H9 (cell line): ENCODE results near the gene NDUFS2. TPM values are rescaled to one million over a fixed set of nuclear protein-coding genes. Genes with fewer than 3 reads are reported as not detected.

Experiments
- DNase-seq: peaks from one replicate; pipeline ENCODE4 v3.0.0-alpha.2; 2017
- H2AFZ ChIP-seq: one replicate; pipeline ENCODE4 v1.6.1; 2013; ENCODE audit warnings: mild to moderate bottlenecking, low read length, control low read depth, moderate library complexity
- H2AK5ac ChIP-seq: 2 replicates; pipeline ENCODE4 v1.6.1; 2013; ENCODE audit warnings: low read length, control low read depth, mixed read lengths; ENCODE audit not compliant: insufficient read length
- H2BK120ac ChIP-seq: one replicate; pipeline ENCODE4 v1.6.1; 2013; ENCODE audit warnings: low read depth, mild to moderate bottlenecking, low read length, control low read depth, inconsistent platforms; ENCODE audit not compliant: poor library complexity, severe bottlenecking
- H2BK12ac ChIP-seq: 2 replicates; pipeline ENCODE4 v1.6.1; 2013; ENCODE audit warnings: low read length, control low read depth, mixed read lengths, low read depth; ENCODE audit not compliant: insufficient read length
- H2BK15ac ChIP-seq: 2 replicates; pipeline ENCODE4 v1.6.1; 2013; ENCODE audit warnings: low read depth, low read length, control low read depth
- H2BK20ac ChIP-seq: one replicate; pipeline ENCODE4 v1.6.1; 2013; ENCODE audit warnings: low read depth, mild to moderate bottlenecking, low read length, control low read depth, inconsistent platforms; ENCODE audit not compliant: poor library complexity, severe bottlenecking
- H2BK5ac ChIP-seq: 2 replicates; pipeline ENCODE4 v1.6.1; 2013; ENCODE audit warnings: low read length, control low read depth, mixed read lengths; ENCODE audit not compliant: insufficient read length
- H3K14ac ChIP-seq: 2 replicates; pipeline ENCODE4 v1.6.1; 2013; ENCODE audit warnings: low read length, control low read depth; ENCODE audit not compliant: insufficient read depth
- H3K18ac ChIP-seq: 2 replicates; pipeline ENCODE4 v1.6.1; 2013; ENCODE audit warnings: low read depth, mild to moderate bottlenecking, mixed read lengths, low read length, control low read depth; ENCODE audit not compliant: insufficient read length
- H3K23ac ChIP-seq: 2 replicates; pipeline ENCODE4 v1.6.1; 2013; ENCODE audit warnings: low read length, control low read depth, mixed read lengths, low read depth; ENCODE audit not compliant: insufficient read length
- H3K23me2 ChIP-seq: 2 replicates; pipeline ENCODE4 v1.6.1; 2013; ENCODE audit warnings: low read depth, mild to moderate bottlenecking, mixed read lengths, low read length, control low read depth; ENCODE audit not compliant: insufficient read length, poor library complexity, severe bottlenecking
- H3K27ac ChIP-seq: 2 replicates; pipeline ENCODE4 v1.5.1; 2013; ENCODE audit warnings: low read length, control low read depth, mixed read lengths, low read depth; ENCODE audit not compliant: insufficient read length
- H3K27me3 ChIP-seq: 2 replicates; pipeline ENCODE4 v1.6.1; 2013; ENCODE audit warnings: low read length, control low read depth, inconsistent platforms; ENCODE audit not compliant: insufficient read depth
- H3K4ac ChIP-seq: 2 replicates; pipeline ENCODE4 v1.6.1; 2013; ENCODE audit warnings: low read depth, mild to moderate bottlenecking, control low read depth, inconsistent platforms, low read length, moderate library complexity
- H3K4me1 ChIP-seq: 2 replicates; pipeline ENCODE4 v1.6.1; 2013; ENCODE audit warnings: low read length, control low read depth, inconsistent platforms; ENCODE audit not compliant: insufficient read depth
- H3K4me2 ChIP-seq: 2 replicates; pipeline ENCODE4 v1.6.1; 2013; ENCODE audit warnings: low read length, control low read depth, mixed read lengths; ENCODE audit not compliant: insufficient read length, insufficient read depth
- H3K56ac ChIP-seq: 2 replicates; pipeline ENCODE4 v1.6.1; 2013; ENCODE audit warnings: low read depth, mild to moderate bottlenecking, mixed read lengths, low read length, control low read depth; ENCODE audit not compliant: insufficient read length
- H3K79me1 ChIP-seq: 2 replicates; pipeline ENCODE4 v1.6.1; 2013; ENCODE audit warnings: low read depth, mild to moderate bottlenecking, moderate library complexity, low read length, control low read depth, inconsistent platforms; ENCODE audit not compliant: insufficient read depth, poor library complexity, severe bottlenecking
- H3K79me2 ChIP-seq: 2 replicates; pipeline ENCODE4 v1.6.1; 2013; ENCODE audit warnings: low read length, control low read depth, inconsistent platforms; ENCODE audit not compliant: insufficient read depth
- H3K9ac ChIP-seq: 2 replicates; pipeline ENCODE4 v1.6.1; 2013; ENCODE audit warnings: low read length, control low read depth, mixed read lengths; ENCODE audit not compliant: insufficient read length; ENCODE audit errors: extremely low read depth
- H3K9me3 ChIP-seq: one replicate; pipeline ENCODE4 v1.6.1; 2013; ENCODE audit warnings: low read depth, low read length, inconsistent platforms; ENCODE audit not compliant: control insufficient read depth
- H3T11ph ChIP-seq: one replicate; pipeline ENCODE4 v1.6.1; 2013; ENCODE audit warnings: mild to moderate bottlenecking, low read length, control low read depth, inconsistent platforms
- H4K20me1 ChIP-seq: one replicate; pipeline ENCODE4 v1.6.1; 2013; ENCODE audit not compliant: control insufficient read depth, insufficient read length, insufficient read depth
- H4K5ac ChIP-seq: 2 replicates; pipeline ENCODE4 v1.6.1; 2013; ENCODE audit warnings: low read depth, mild to moderate bottlenecking, mixed read lengths, low read length, control low read depth; ENCODE audit not compliant: insufficient read length
- H4K8ac ChIP-seq: replicated peaks from 2 replicates; pipeline ENCODE4 v1.6.1; 2013; ENCODE audit warnings: low read length, control low read depth, mixed read lengths, low read depth; ENCODE audit not compliant: insufficient read length
- H4K91ac ChIP-seq: 2 replicates; pipeline ENCODE4 v1.6.1; 2013; ENCODE audit warnings: low read depth, mild to moderate bottlenecking, moderate library complexity, mixed read lengths, low read length, control low read depth; ENCODE audit not compliant: insufficient read length
- H3K27ac Mint-ChIP-seq, 3 experiments: 2 replicates in 2 of 3; 3 replicates in 1 of 3; pipeline ENCODE4 v1.8.0; 2020 to 2021; ENCODE audit warnings: mixed read lengths in 3 of 3, mild to moderate bottlenecking in 1 of 3, moderate library complexity in 1 of 3
- H3K27me3 Mint-ChIP-seq: 2 replicates; pipeline ENCODE4 v1.8.0; 2021; ENCODE audit warnings: low read depth, mild to moderate bottlenecking, moderate library complexity, mixed read lengths
- H3K36me3 Mint-ChIP-seq, 3 experiments: 2 replicates in 2 of 3; 3 replicates in 1 of 3; pipeline ENCODE4 v1.8.0; 2020 to 2021; ENCODE audit warnings: low read depth in 3 of 3, mixed read lengths in 3 of 3; ENCODE audit not compliant: insufficient read depth in 1 of 3
- H3K4me1 Mint-ChIP-seq, 2 experiments: 2 replicates each; pipeline ENCODE4 v1.8.0; 2020; ENCODE audit warnings: mixed read lengths in 2 of 2
- H3K4me3 Mint-ChIP-seq, 2 experiments: 2 replicates in 1 of 2; 3 replicates in 1 of 2; pipeline ENCODE4 v1.8.0; 2020 to 2021; ENCODE audit warnings: mild to moderate bottlenecking in 2 of 2, mixed read lengths in 2 of 2, moderate library complexity in 1 of 2
- H3K9me3 Mint-ChIP-seq, 2 experiments: 2 replicates in 1 of 2; 3 replicates in 1 of 2; pipeline ENCODE4 v1.8.0; 2020; ENCODE audit warnings: mild to moderate bottlenecking in 2 of 2, mixed read lengths in 2 of 2, moderate library complexity in 1 of 2
- CTCF ChIP-seq: fragments of 200-600 bp; sonication (generic); conservative IDR thresholded peaks from 3 replicates; pipeline ENCODE4 v1.8.0; 2021; ENCODE audit warnings: antibody characterized with exemption, mild to moderate bottlenecking
- WGBS: extraction: QIAGEN DNeasy Blood & Tissue Kit; methylation state at CpG from one replicate; pipeline ENCODE4 v1.1.7; 2013; ENCODE audit warnings: missing lambda C conversion rate, low lambda C conversion rate, mixed read lengths; ENCODE audit not compliant: insufficient read length; ENCODE audit errors: extremely low coverage; 5-methylcytosine and 5-hydroxymethylcytosine counted together
- total RNA-seq: library from RNA; stranded (reverse); gene quantifications from 2 replicates; pipeline ENCODE4 v1.2.1, GENCODE V29; 2021

NDUFS2 gene
- total RNA-seq, 1 experiment from 2014 or later, result 84.5 TPM

- H3T11ph ChIP-seq, result no peak overlapping the region
- H3K27me3 Mint-ChIP-seq, result no peaks in the 10 kb centered on the region; the same call in 1 of the 2 replicates
- no peak for TF ChIP-seq CTCF
Measured at GRCh38 chr1:161158316-161159010, 43.7 kb upstream of the NDUFS2 start.

More at GRCh38 chr1:161158316-161159010, 43.7 kb upstream of the NDUFS2 start:
- Mint-ChIP-seq H3K4me1 (peaks cover 23 to 25% of the 10 kb centered on the region in 2 experiments), H3K27ac (peak overlapping the region; percentile 9 to 97 (median 86); a peak in 4 of 7 replicates), H3K4me3 (peak overlapping the region; percentile 81 to 89), H3K36me3 (peaks cover 26 to 49% (median 43%) of the 10 kb centered on the region in 3 experiments), H3K9me3 (no peaks in the 10 kb centered on the region)
- no CpG with 5 or more reads among the region's 9 CpGs for WGBS
- Histone ChIP-seq H3K4ac (no peak overlapping the region), H3K9ac (peak overlapping the region; percentile 66), H2BK5ac (no peak overlapping the region), H3K23me2 (peaks cover 5% of the 10 kb centered on the region), H4K91ac (no peak overlapping the region), H4K5ac (peak overlapping the region; percentile 45), H4K8ac (peak overlapping the region; percentile 78), H3K18ac (peak overlapping the region; percentile 55), H3K79me2 (no peaks in the 10 kb centered on the region), H3K79me1 (no peaks in the 10 kb centered on the region), H2AFZ (no peak overlapping the region), H3K4me2 (peak overlapping the region; percentile 94), H2BK15ac (no peak overlapping the region), H3K4me1 (no peaks in the 10 kb centered on the region), H3K27ac (peak overlapping the region; percentile 1), H3K27me3 (no peaks in the 10 kb centered on the region), H2BK120ac (no peak overlapping the region), H2BK12ac (no peak overlapping the region), H3K9me3 (no peaks in the 10 kb centered on the region), H3K23ac (no peak overlapping the region), H2BK20ac (no peak overlapping the region), H2AK5ac (no peak overlapping the region), H3K56ac (no peak overlapping the region), H3K14ac (no peak overlapping the region), H4K20me1 (no peaks in the 10 kb centered on the region)
- no peak for DNase-seq
